Measurements from ENCODE around the gene MLXIPL.
"Not testable (repeated sequence)": the region's sequence is repeated elsewhere in the genome, so short reads cannot be mapped to it uniquely, and the experiment has no call there.

The MLXIPL gene

GRCh38 chr7:73645643-73646174, 21.4 kb upstream of the MLXIPL start:
- DNase-seq (ENCODE audit: low read depth in 2 of 2): no peak

GRCh38 chr7:73644688-73645286, 20.5 kb upstream of the MLXIPL start:
- DNase-seq (ENCODE audit: low read depth in 2 of 2): no peak

DNA sequence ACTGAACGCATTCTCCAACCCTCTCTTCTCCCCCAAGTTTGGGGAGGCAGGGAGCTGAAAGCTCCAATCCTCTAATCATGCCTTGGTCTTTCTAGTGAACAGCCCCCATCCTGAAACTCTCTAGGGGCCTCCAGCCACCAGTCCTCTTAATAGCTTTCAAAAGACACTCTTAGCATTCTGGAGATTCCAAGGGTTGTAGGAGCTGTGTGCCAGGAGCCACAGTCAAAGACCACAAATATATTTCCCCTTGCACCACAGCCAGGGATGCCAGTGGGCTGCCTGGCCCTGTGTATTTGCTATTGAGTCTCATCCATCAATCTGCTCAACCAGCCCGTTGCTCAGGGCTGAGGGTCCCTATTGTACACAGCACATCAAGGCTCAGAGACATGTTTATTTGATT, 18.5 kb upstream of the MLXIPL start:
- DNase-seq (ENCODE audit: low read depth in 2 of 2): no peak

- DNase-seq (ENCODE audit: low read depth in 2 of 2): no peak
Observed at GRCh38 chr7:73638911-73639310, 14.6 kb upstream of the MLXIPL start.

- no peak for DNase-seq (ENCODE audit: low read depth in 2 of 2)
Observed at GRCh38 chr7:73635428-73636200, 11.3 kb upstream of the MLXIPL start.

DNA sequence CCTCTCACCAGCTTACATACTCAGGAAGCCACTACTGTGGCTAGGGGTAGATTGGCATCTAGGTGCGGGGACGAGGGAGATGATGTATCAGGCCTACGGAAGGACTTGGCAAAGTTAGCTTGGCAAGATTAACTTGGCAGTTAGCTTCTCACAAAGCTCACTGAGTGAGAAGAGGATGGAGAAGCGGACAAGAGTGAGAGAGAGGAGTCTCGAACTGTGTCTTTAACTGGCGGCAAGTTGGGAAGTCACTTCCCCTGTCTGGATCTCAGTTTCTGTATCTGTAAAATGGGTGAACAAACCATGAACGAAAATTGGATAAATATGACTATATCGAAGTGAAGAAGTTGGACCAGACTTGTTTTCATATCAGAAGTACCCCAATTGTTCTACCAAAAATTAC, 9.5 kb upstream of the MLXIPL start:
- no peak for DNase-seq (ENCODE audit: low read depth in 2 of 2)

- no peak for DNase-seq (ENCODE audit: low read depth in 2 of 2)
Observed at GRCh38 chr7:73633323-73633722, 9.0 kb upstream of the MLXIPL start.

- DNase-seq (ENCODE audit: low read depth in 2 of 2): no peak
Observed at GRCh38 chr7:73631558-73631957, 7.2 kb upstream of the MLXIPL start.

DNA sequence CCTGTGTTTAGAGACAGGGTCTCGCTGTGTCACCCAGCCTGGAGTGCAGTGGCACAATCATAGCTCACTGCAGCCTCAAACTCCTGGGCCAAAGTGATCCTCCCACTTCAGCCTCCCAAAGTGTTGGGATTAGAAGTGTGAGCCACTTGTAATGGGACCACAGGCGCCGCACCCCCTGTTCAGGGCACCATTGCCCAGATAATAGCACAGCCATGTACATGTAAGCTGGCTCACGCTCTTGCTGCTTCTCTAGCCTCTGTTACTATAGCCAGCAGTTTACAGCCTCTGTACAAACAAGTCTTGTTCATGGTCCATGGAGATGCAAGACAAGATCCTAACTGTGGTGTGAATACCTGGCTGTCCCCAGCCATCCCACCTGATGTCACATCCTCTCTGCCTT, 4.2 kb upstream of the MLXIPL start:
- no peak for DNase-seq (ENCODE audit: low read depth in 2 of 2)

GRCh38 chr7:73626814-73627213, 2.5 kb upstream of the MLXIPL start:
- DNase-seq (ENCODE audit: low read depth in 2 of 2): no peak

- DNase-seq (ENCODE audit: low read depth in 2 of 2): no peak
Observed at GRCh38 chr7:73625276-73625675, 954 bp upstream of the MLXIPL start.

GRCh38 chr7:73624669-73625001, 313 bp upstream of the MLXIPL start:
- no peak for DNase-seq (ENCODE audit: low read depth in 2 of 2)

- DNase-seq (ENCODE audit: low read depth in 2 of 2): no peak
Observed at GRCh38 chr7:73622909-73623797, 1.2 kb downstream of the MLXIPL start.

GRCh38 chr7:73622527-73622908, 1.8 kb downstream of the MLXIPL start:
- DNase-seq (ENCODE audit: low read depth in 2 of 2): no peak

GRCh38 chr7:73621168-73622063, 2.9 kb downstream of the MLXIPL start:
- no peak for DNase-seq (ENCODE audit: low read depth in 2 of 2)

DNA sequence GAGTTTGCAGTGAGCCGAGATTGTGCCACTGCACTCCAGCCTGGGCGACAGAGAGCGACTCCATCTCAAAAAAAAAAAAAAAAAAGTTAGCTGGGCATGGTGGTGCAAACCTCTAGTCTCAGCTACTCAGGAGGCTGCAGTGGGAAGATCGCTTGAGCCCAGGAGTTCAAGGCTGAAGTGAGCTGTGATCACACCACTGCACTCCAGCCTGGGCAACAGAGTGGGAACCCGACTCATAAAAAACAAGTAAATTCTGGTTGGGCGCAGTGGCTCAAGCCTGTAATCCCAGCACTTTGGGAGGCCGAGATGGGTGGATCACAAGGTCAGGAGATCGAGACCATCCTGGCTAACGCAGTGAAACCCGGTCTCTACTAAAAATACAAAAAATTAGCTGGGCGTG, 4.9 kb downstream of the MLXIPL start:
- DNase-seq (ENCODE audit: low read depth in 2 of 2): not testable (repeated sequence)

- no peak for DNase-seq (ENCODE audit: low read depth in 2 of 2)
Observed at GRCh38 chr7:73618538-73618937, 5.8 kb downstream of the MLXIPL start.

DNA sequence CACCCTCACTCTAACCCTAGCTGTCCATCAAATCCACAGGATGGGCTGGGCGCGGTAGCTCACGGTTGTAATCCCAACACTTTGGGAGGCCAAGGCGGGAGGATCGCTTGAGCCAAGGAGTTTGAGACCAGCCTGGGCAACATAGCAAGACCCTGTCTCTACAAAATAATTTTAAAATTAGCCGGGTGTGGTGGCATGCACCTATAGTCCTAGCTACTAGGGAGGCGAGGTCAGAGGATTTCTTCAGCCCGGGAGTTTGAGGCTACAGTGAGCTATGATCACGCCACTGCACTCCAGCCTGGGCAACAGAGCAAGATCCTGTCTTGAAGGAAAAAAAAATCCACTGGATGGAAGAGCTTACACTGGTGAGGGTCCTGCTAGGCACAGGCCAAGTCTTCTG, 6.8 kb downstream of the MLXIPL start:
- DNase-seq (ENCODE audit: low read depth in 2 of 2): not testable (repeated sequence)

GRCh38 chr7:73615886-73616285, 8.4 kb downstream of the MLXIPL start:
- no peak for DNase-seq (ENCODE audit: low read depth in 2 of 2)

DNA sequence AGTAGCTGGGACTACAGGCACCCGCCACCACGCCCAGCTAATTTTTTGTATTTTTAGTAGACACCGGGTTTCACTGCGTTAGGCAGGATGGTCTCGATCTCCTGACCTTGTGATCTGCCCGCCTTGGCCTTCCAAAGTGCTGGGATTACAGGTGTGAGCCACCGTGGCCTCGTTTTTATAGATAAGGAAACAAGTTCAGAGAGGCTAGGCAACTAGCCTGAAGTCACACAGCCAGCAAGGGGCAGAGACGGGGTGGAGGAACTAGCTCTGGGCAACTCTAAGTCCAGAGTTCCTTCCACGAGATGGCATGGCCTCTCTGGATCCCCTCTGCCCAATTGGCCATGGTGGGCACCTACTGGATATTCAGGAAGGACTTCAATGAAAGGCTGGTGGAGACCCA, 9.4 kb downstream of the MLXIPL start:
- not testable (repeated sequence) for DNase-seq (ENCODE audit: low read depth in 2 of 2)

DNA sequence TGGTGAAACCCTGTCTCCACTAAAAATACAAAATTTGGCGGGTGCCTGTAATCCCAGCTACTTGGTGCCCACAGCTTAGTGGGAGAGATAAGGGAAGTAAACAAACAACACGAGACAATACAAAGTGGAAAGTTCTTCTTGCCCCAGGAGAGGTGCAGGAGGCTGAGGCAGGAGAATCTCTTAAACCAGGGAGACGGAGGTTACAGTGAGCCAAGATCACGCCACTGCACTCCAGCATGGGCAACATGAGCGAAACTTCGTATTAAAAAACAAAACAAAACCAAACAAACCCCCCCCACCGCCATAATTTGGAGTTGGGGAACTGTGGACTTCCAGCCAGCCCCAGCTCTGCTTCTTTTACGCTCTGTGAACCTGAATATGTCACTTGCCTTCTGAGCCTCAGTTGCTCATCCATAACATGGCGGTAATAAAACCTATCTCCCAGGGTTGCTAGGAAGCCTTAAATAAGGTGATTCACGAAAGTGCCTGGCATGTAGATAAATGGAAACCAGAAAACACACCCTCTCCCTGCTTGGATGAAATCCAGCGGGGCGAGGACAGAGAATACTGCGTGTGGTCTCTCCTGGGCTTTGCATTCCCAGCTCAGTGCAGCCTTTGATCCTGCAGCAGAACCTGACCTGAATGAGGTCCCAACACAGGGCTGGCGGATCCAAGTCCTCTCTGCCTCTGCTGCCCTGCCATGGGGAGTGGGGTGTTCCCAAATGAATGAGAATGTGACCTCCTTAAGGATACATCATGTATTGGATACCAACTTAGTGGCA, 10.2 kb downstream of the MLXIPL start:
- no peak for DNase-seq (ENCODE audit: low read depth in 2 of 2)
